Middle frontal gyrus (tissue), 1 donor: ENCODE results near the gene GADD45G.

Experiments used
- DNase-seq: peaks from one replicate; pipeline ENCODE4 v3.0.0-alpha.2; 2015; ENCODE audit warnings: low spot score; ENCODE audit errors: extremely low spot score

Gene GADD45G

GRCh38 chr9:89648247-89649000 lies 43.6 kb downstream of the GADD45G start:
- no peak for DNase-seq

DNA sequence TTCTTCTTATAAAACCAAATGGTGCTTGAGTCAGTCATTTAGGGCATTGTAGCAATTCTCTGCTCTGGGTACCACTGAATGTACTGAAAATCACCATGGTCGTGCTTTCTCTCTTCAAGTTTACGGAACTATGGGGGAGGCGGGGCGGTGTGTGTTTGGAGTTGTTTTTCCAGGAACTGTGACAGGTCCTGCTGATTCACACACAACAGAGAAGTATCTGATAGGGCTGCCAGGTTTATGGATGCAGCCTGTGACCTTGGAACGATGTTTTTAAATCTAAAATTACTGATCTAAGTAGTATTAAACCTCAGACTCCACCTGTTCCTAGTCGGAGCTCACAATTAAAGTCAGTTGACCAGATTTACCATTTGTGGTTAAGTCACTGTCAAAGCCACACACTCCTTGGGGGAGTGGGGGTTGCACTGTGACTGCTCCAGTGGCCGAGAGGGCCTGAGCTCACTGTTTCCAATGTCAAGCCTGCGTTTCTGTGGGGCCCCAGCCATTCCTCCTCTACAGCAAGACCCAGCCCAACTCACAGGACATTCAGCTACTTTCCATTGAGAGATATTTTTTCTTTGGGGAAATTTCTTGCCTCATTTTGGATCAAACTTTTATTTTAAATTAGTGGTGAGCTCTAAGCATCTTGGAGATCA lies 44.4 kb downstream of the GADD45G start:
- DNase-seq, result no peak

GRCh38 chr9:89654025-89654662 lies 49.3 kb downstream of the GADD45G start:
- no peak for DNase-seq

GRCh38 chr9:89655056-89655989 lies 50.5 kb downstream of the GADD45G start:
- no peak for DNase-seq
